Liver (tissue), 9 donors: ENCODE results near the gene SRP9. TPM values are rescaled to one million over a fixed set of nuclear protein-coding genes. Genes with fewer than 3 reads are reported as not detected.

ENCODE experiments used
- DNase-seq: peaks from one replicate; pipeline ENCODE4 v3.0.0-alpha.2; 2017; ENCODE audit warnings: low spot score
- H3K27ac ChIP-seq, 2 donors: one replicate each; pipeline ENCODE4 v1.7.0; 2013; ENCODE audit warnings: inconsistent platforms in 2 of 2, low read length in 2 of 2, control low read depth in 1 of 2, low read depth in 1 of 2, mild to moderate bottlenecking in 1 of 2
- H3K27me3 ChIP-seq, 4 donors: one replicate each; pipeline versions ENCODE4 v1.6.1 to v1.7.0; 2013; ENCODE audit warnings: low read length in 3 of 4, inconsistent platforms in 1 of 4, mild to moderate bottlenecking in 1 of 4, moderate library complexity in 1 of 4; ENCODE audit not compliant: control insufficient read depth in 4 of 4, insufficient read depth in 4 of 4
- H3K36me3 ChIP-seq, 4 donors: one replicate each; pipeline versions ENCODE4 v1.6.1 to v1.7.0; 2013; ENCODE audit warnings: low read length in 3 of 4, mild to moderate bottlenecking in 3 of 4, low read depth in 1 of 4, moderate library complexity in 1 of 4; ENCODE audit not compliant: control insufficient read depth in 4 of 4, insufficient read depth in 3 of 4
- H3K4me1 ChIP-seq, 4 donors: one replicate each; pipeline versions ENCODE4 v1.6.1 to v1.7.0; 2013; ENCODE audit warnings: low read length in 3 of 4, mild to moderate bottlenecking in 3 of 4, moderate library complexity in 1 of 4; ENCODE audit not compliant: control insufficient read depth in 4 of 4, insufficient read depth in 4 of 4
- H3K4me3 ChIP-seq, 3 donors: one replicate each; pipeline versions ENCODE4 v1.6.1 to v1.7.0; 2013; ENCODE audit warnings: low read length in 3 of 3, control low read depth in 1 of 3, low read depth in 1 of 3, mild to moderate bottlenecking in 1 of 3
- H3K9ac ChIP-seq, 2 donors: one replicate each; pipeline ENCODE4 v1.7.0; 2013; ENCODE audit warnings: low read length in 2 of 2, mild to moderate bottlenecking in 2 of 2, moderate library complexity in 2 of 2, control low read depth in 1 of 2, low read depth in 1 of 2
- H3K9me3 ChIP-seq, 4 donors: one replicate each; pipeline versions ENCODE4 v1.6.1 to v1.7.0; 2013; ENCODE audit warnings: low read length in 3 of 4; ENCODE audit not compliant: control insufficient read depth in 4 of 4
- EGR1 ChIP-seq, 2 donors: IDR thresholded peaks; 2 replicates each; pipeline ENCODE4 v1.6.1; 2016 to 2018; ENCODE audit warnings: antibody characterized with exemption in 2 of 2, low read depth in 2 of 2
- FOXA1 ChIP-seq: IDR thresholded peaks from 2 replicates; pipeline ENCODE4 v1.6.1; 2016; ENCODE audit warnings: antibody characterized with exemption
- FOXA2 ChIP-seq: IDR thresholded peaks from 2 replicates; pipeline ENCODE4 v1.6.1; 2016; ENCODE audit warnings: antibody characterized with exemption
- GABPA ChIP-seq, 2 donors: IDR thresholded peaks in 1 of 2; conservative IDR thresholded peaks in 1 of 2; 2 replicates each; pipeline ENCODE4 v1.6.1; 2016; ENCODE audit warnings: antibody characterized with exemption in 2 of 2, mild to moderate bottlenecking in 1 of 2, moderate library complexity in 1 of 2
- HNF4A ChIP-seq, 2 donors: conservative IDR thresholded peaks; 2 replicates each; pipeline ENCODE4 v1.6.1; 2016; ENCODE audit warnings: antibody characterized with exemption in 2 of 2, mild to moderate bottlenecking in 2 of 2
- HNF4G ChIP-seq: IDR thresholded peaks from 2 replicates; pipeline ENCODE4 v1.6.1; 2016; ENCODE audit warnings: antibody characterized with exemption
- JUND ChIP-seq, 2 donors: IDR thresholded peaks; 2 replicates each; pipeline ENCODE4 v1.6.1; 2016; ENCODE audit warnings: antibody characterized with exemption in 2 of 2
- NR2F2 ChIP-seq: IDR thresholded peaks from 2 replicates; pipeline ENCODE4 v1.6.1; 2016; ENCODE audit warnings: antibody characterized with exemption
- RAD21 ChIP-seq, 2 donors: IDR thresholded peaks; 2 replicates each; pipeline ENCODE4 v1.6.1; 2016; ENCODE audit warnings: antibody characterized with exemption in 2 of 2, mild to moderate bottlenecking in 2 of 2
- RXRA ChIP-seq, 2 donors: IDR thresholded peaks; 2 replicates each; pipeline ENCODE4 v1.6.1; 2017 to 2018; ENCODE audit warnings: antibody characterized with exemption in 2 of 2, mild to moderate bottlenecking in 1 of 2
- SP1 ChIP-seq: IDR thresholded peaks from 2 replicates; pipeline ENCODE4 v1.6.1; 2018; ENCODE audit warnings: antibody characterized with exemption, mild to moderate bottlenecking
- TAF1 ChIP-seq: conservative IDR thresholded peaks from 2 replicates; pipeline ENCODE4 v1.6.1; 2016; ENCODE audit warnings: antibody characterized with exemption, mild to moderate bottlenecking
- YY1 ChIP-seq: IDR thresholded peaks from 2 replicates; pipeline ENCODE4 v1.6.1; 2016; ENCODE audit warnings: antibody characterized with exemption, mild to moderate bottlenecking
- WGBS: extraction: QIAGEN DNeasy Blood & Tissue Kit; methylation state at CpG from one replicate; pipeline ENCODE4 v1.1.7; 2013; 5-methylcytosine and 5-hydroxymethylcytosine counted together
- polyA plus RNA-seq, 2 donors: library from polyadenylated mRNA; stranded (reverse) in 1 of 2; unstranded in 1 of 2; fragments of 200-250 nt in 1 of 2; fragments of >200 nt in 1 of 2; fragmentation: Nextera tagmentation in 1 of 2; extraction: Ambion mirVana in 1 of 2; gene quantifications; one replicate each; pipeline versions ENCODE4 v1.2.1 to v1.2.3, GENCODE V29; 2013 to 2015
- total RNA-seq, 2 donors: library from RNA; depleted of rRNA; stranded (reverse); fragments of >200 nt; gene quantifications; one replicate each; pipeline ENCODE4 v1.2.3, GENCODE V29; 2014
- TF ChIP-seq, protein P1 (sequence below): IDR thresholded peaks from 2 replicates; pipeline ENCODE4 v1.6.1; 2016; ENCODE audit warnings: antibody characterized with exemption
- TF ChIP-seq, protein P2 (sequence below): IDR thresholded peaks from 2 replicates; pipeline ENCODE4 v1.6.1; 2016; ENCODE audit warnings: antibody characterized with exemption
- TF ChIP-seq, protein P3 (sequence below): IDR thresholded peaks from 2 replicates; pipeline ENCODE4 v1.6.1; 2016; ENCODE audit warnings: antibody characterized with exemption, mild to moderate bottlenecking
- TF ChIP-seq, protein P4 (sequence below): fragments of 150-350 bp; IDR thresholded peaks from 2 replicates; pipeline ENCODE4 v1.5.1; 2017; ENCODE audit warnings: improper control_type of control experiment, low read depth, low read length; ENCODE audit not compliant: missing input control
- TF ChIP-seq, protein P5 (sequence below): IDR thresholded peaks from 2 replicates; pipeline ENCODE4 v1.6.1; 2016; ENCODE audit warnings: antibody characterized with exemption
- donor health status: healthy.
- donor health status: healthy.
- donor health status: healthy.
- donor health status: healthy.
- donor health status: healthy.

Gene SRP9
- total and polyA plus RNA-seq, 4 donors, result 152 to 179 (median 154) TPM

DNA sequence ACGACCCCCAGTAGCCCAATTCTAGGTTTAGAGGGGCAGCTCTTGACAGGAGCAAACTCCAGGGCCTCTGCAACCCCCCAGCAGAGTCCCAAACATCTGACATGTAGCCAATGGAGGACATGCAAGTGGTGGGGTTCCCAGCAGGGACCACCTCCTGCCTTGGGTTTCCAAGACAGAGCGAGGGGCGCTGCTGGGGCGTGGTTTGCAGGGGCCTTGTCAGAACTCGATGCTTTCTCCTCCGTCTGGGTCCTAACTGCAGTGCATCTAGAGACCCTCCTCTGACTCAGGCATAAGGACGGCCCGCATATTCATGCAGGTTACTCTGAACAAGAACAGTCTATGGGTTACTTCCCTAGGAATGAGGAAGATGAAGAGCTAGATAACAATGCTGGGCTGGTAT, 49.5 kb downstream of the SRP9 start (continued):
- TF ChIP-seq SP1, result no peak
- no peak for TF ChIP-seq HNF4G
- TF ChIP-seq FOXA1, result no peak
- TF ChIP-seq, protein P1, sequence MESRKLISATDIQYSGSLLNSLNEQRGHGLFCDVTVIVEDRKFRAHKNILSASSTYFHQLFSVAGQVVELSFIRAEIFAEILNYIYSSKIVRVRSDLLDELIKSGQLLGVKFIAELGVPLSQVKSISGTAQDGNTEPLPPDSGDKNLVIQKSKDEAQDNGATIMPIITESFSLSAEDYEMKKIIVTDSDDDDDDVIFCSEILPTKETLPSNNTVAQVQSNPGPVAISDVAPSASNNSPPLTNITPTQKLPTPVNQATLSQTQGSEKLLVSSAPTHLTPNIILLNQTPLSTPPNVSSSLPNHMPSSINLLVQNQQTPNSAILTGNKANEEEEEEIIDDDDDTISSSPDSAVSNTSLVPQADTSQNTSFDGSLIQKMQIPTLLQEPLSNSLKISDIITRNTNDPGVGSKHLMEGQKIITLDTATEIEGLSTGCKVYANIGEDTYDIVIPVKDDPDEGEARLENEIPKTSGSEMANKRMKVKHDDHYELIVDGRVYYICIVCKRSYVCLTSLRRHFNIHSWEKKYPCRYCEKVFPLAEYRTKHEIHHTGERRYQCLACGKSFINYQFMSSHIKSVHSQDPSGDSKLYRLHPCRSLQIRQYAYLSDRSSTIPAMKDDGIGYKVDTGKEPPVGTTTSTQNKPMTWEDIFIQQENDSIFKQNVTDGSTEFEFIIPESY, result no peak
- no peak for TF ChIP-seq JUND (IDR thresholded peaks at IDR 0.05)

DNA sequence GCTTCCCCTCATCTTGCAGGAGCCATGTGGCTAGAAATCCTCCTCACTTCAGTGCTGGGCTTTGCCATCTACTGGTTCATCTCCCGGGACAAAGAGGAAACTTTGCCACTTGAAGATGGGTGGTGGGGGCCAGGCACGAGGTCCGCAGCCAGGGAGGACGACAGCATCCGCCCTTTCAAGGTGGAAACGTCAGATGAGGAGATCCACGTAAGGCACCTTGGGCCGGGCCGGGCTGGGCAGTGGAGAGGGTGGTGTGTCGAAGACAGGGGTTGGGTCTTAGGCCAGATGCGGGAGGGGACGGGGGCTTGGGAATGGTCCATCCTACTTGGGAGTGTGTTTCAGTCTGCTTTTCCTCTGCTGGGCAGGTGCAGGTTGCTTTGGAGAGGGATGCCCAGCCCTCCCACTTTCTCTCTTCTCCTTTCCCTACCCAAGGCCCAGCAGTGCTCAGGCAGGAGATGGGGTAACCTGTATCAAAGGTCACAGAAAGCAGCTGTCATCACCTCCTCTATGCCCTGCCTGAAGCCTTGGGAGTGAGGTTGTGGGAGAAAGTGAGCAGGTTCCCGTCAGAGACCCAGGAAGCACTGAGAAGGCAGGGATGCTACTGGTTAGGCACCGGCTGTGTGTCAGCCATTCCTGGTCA, 51.2 kb downstream of the SRP9 start:
- Histone ChIP-seq H3K9ac (no peak overlapping the region), H3K9me3 (no peaks in the 10 kb centered on the region), H3K36me3 (peaks cover 13 to 31% (median 26%) of the 10 kb centered on the region in 4 donors), H3K27me3 (no peaks in the 10 kb centered on the region), H3K27ac (no peak overlapping the region), H3K4me1 (peaks cover 7 to 68% (median 51%) of the 10 kb centered on the region in 4 donors), H3K4me3 (no peak overlapping the region)
- TF ChIP-seq, protein P2, sequence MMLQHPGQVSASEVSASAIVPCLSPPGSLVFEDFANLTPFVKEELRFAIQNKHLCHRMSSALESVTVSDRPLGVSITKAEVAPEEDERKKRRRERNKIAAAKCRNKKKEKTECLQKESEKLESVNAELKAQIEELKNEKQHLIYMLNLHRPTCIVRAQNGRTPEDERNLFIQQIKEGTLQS, result no peak
- TF ChIP-seq HNF4A (conservative IDR thresholded peaks at IDR 0.05) (peak; percentile 60 to 63), EGR1 (IDR thresholded peaks at IDR 0.05; ENCODE audit: low read depth in 2 of 2) (no peak), RAD21 (IDR thresholded peaks at IDR 0.05) (peak in 1 of 2 donors; percentile 17), HNF4G (peak; percentile 28), TAF1 (no peak), YY1 (no peak), JUND (IDR thresholded peaks at IDR 0.05) (no peak), RXRA (IDR thresholded peaks at IDR 0.05) (peak; percentile 41 to 44)
- no peak for DNase-seq
- 85% methylated on average over 14 of the region's 14 CpGs for WGBS

DNA sequence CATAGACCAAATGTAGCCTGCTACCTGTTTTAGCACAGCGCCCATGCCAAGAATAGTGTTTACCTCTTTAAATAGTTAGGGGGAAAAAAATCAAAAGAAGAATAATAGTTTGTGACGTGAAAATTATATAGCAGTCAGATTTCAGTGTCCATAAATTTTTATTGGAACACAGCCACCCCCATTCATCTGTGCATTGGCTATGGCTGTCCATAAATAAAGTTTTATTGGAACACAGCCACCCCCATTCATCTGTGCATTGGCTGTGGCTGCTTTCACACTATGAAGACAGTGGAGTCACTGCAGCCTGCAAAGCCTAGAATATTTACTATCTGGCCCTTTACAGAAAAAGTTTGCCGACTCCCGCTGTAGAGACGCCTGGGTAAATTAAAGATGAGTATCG, 53.2 kb downstream of the SRP9 start:
- no peak for DNase-seq
- no peak for TF ChIP-seq RXRA (IDR thresholded peaks at IDR 0.05)
- TF ChIP-seq, protein P3, sequence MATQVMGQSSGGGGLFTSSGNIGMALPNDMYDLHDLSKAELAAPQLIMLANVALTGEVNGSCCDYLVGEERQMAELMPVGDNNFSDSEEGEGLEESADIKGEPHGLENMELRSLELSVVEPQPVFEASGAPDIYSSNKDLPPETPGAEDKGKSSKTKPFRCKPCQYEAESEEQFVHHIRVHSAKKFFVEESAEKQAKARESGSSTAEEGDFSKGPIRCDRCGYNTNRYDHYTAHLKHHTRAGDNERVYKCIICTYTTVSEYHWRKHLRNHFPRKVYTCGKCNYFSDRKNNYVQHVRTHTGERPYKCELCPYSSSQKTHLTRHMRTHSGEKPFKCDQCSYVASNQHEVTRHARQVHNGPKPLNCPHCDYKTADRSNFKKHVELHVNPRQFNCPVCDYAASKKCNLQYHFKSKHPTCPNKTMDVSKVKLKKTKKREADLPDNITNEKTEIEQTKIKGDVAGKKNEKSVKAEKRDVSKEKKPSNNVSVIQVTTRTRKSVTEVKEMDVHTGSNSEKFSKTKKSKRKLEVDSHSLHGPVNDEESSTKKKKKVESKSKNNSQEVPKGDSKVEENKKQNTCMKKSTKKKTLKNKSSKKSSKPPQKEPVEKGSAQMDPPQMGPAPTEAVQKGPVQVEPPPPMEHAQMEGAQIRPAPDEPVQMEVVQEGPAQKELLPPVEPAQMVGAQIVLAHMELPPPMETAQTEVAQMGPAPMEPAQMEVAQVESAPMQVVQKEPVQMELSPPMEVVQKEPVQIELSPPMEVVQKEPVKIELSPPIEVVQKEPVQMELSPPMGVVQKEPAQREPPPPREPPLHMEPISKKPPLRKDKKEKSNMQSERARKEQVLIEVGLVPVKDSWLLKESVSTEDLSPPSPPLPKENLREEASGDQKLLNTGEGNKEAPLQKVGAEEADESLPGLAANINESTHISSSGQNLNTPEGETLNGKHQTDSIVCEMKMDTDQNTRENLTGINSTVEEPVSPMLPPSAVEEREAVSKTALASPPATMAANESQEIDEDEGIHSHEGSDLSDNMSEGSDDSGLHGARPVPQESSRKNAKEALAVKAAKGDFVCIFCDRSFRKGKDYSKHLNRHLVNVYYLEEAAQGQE, result no peak
- TF ChIP-seq YY1, result no peak
- TF ChIP-seq, protein P4, sequence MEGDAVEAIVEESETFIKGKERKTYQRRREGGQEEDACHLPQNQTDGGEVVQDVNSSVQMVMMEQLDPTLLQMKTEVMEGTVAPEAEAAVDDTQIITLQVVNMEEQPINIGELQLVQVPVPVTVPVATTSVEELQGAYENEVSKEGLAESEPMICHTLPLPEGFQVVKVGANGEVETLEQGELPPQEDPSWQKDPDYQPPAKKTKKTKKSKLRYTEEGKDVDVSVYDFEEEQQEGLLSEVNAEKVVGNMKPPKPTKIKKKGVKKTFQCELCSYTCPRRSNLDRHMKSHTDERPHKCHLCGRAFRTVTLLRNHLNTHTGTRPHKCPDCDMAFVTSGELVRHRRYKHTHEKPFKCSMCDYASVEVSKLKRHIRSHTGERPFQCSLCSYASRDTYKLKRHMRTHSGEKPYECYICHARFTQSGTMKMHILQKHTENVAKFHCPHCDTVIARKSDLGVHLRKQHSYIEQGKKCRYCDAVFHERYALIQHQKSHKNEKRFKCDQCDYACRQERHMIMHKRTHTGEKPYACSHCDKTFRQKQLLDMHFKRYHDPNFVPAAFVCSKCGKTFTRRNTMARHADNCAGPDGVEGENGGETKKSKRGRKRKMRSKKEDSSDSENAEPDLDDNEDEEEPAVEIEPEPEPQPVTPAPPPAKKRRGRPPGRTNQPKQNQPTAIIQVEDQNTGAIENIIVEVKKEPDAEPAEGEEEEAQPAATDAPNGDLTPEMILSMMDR, result no peak
- TF ChIP-seq JUND (IDR thresholded peaks at IDR 0.05), result no peak
- TF ChIP-seq NR2F2, result no peak
- TF ChIP-seq HNF4A (conservative IDR thresholded peaks at IDR 0.05), result no peak
- TF ChIP-seq RAD21 (IDR thresholded peaks at IDR 0.05), result no peak
- TF ChIP-seq FOXA2, result no peak
- TF ChIP-seq, protein P5, sequence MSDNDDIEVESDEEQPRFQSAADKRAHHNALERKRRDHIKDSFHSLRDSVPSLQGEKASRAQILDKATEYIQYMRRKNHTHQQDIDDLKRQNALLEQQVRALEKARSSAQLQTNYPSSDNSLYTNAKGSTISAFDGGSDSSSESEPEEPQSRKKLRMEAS, result no peak
- TF ChIP-seq GABPA (IDR thresholded peaks at IDR 0.05 in 1 of 2, conservative IDR thresholded peaks at IDR 0.05 in 1 of 2), result no peak
- no peak for TF ChIP-seq FOXA1
- TF ChIP-seq, protein P2, result no peak
- TF ChIP-seq SP1, result no peak
- no peak for TF ChIP-seq EGR1 (IDR thresholded peaks at IDR 0.05; ENCODE audit: low read depth in 2 of 2)
- no peaks in the 10 kb centered on the region for H3K9me3 ChIP-seq
- no peak overlapping the region for H3K9ac ChIP-seq
- no peak overlapping the region for H3K27ac ChIP-seq
- WGBS, result 91% methylated on average over 6 of the region's 6 CpGs
- no peak overlapping the region for H3K4me3 ChIP-seq
- peaks cover 4 to 61% (median 42%) of the 10 kb centered on the region in 4 donors for H3K4me1 ChIP-seq
- H3K36me3 ChIP-seq, result peaks cover 18 to 38% (median 30%) of the 10 kb centered on the region in 4 donors
- no peaks in the 10 kb centered on the region for H3K27me3 ChIP-seq
